HL-60 (cell line): ENCODE results near the gene FARSA.
"Not testable (repeated sequence)": the region's sequence is repeated elsewhere in the genome, so short reads cannot be mapped to it uniquely, and the experiment has no call there.

Experiments
- DNase-seq, 2 experiments: peaks; one replicate each; pipeline ENCODE4 v3.0.0-alpha.2; 2010 to 2020; ENCODE audit warnings: low read depth in 1 of 2, low spot score in 1 of 2
- H3K27ac ChIP-seq: fragments of 250-450 bp; sonication (Bioruptor Pico); replicated peaks from 2 replicates; pipeline ENCODE4 v1.5.1; 2020; ENCODE audit warnings: mild to moderate bottlenecking, moderate library complexity
- H3K27me3 ChIP-seq: fragments of 250-450 bp; sonication (Bioruptor Pico); 2 replicates; pipeline ENCODE4 v1.5.1; 2021; ENCODE audit warnings: mild to moderate bottlenecking, moderate library complexity; ENCODE audit not compliant: insufficient read depth, poor library complexity, severe bottlenecking
- H3K4me3 ChIP-seq: replicated peaks from 2 replicates; pipeline ENCODE4 v1.5.1; 2011; ENCODE audit warnings: mild to moderate bottlenecking, control low read depth, low read length; ENCODE audit not compliant: insufficient read depth
- GABPA ChIP-seq: IDR thresholded peaks from 2 replicates; pipeline ENCODE4 v1.6.1; 2012; ENCODE audit warnings: low read depth
- POLR2AphosphoS5 ChIP-seq: IDR thresholded peaks from 2 replicates; pipeline ENCODE4 v1.6.1; 2012; ENCODE audit warnings: low read depth
- SPI1 ChIP-seq: IDR thresholded peaks from 2 replicates; pipeline ENCODE4 v1.6.1; 2012; ENCODE audit warnings: low read depth, mild to moderate bottlenecking, borderline replicate concordance
- TF ChIP-seq, protein P1 (sequence below): IDR thresholded peaks from one replicate; pipeline ENCODE4 v1.5.1; 2011; ENCODE audit warnings: low read length, control low read depth, inconsistent platforms; ENCODE audit not compliant: insufficient read depth
- TF ChIP-seq, protein P2 (sequence below): IDR thresholded peaks from 2 replicates; pipeline ENCODE4 v1.6.1; 2012; ENCODE audit warnings: low read depth; ENCODE audit not compliant: insufficient replicate concordance

Gene FARSA

DNA sequence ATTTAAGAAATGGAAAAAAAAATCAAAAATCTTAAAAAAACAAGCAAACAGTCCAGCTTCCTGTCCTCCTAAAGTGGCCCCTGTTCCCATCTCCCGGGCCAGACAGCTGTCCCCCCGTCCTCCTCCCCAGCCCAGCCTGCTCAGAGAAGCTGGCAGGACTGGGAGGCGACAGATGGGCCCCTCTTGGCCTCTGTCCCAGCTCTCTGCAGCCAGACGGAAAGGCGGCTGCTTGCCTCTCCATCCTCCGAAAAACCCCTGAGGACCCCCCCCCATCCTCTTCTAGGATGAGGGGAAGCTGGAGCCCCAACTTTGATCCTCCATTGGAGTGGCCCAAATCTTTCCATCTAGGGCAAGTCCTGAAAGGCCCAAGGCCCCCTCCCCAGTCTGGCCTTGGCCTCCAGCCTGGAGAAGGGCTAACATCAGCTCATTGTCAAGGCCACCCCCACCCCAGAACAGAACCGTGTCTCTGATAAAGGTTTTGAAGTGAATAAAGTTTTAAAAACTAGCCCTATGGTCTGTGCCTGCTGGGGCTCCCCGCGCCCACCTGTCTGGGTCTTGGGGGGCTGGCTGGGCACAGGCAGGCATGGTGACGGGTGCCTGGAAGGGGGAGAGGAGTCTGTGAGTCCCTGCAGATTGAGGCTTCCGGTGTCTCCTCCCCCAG is 19.8 kb upstream of the FARSA start:
- Histone ChIP-seq H3K27ac (peak overlapping the region; percentile 53), H3K4me3 (no peak overlapping the region), H3K27me3 (no peaks in the 10 kb centered on the region)
- TF ChIP-seq GABPA (no peak), POLR2AphosphoS5 (no peak), SPI1 (no peak)
- TF ChIP-seq, protein P1, sequence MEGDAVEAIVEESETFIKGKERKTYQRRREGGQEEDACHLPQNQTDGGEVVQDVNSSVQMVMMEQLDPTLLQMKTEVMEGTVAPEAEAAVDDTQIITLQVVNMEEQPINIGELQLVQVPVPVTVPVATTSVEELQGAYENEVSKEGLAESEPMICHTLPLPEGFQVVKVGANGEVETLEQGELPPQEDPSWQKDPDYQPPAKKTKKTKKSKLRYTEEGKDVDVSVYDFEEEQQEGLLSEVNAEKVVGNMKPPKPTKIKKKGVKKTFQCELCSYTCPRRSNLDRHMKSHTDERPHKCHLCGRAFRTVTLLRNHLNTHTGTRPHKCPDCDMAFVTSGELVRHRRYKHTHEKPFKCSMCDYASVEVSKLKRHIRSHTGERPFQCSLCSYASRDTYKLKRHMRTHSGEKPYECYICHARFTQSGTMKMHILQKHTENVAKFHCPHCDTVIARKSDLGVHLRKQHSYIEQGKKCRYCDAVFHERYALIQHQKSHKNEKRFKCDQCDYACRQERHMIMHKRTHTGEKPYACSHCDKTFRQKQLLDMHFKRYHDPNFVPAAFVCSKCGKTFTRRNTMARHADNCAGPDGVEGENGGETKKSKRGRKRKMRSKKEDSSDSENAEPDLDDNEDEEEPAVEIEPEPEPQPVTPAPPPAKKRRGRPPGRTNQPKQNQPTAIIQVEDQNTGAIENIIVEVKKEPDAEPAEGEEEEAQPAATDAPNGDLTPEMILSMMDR, result no peak
- TF ChIP-seq, protein P2, sequence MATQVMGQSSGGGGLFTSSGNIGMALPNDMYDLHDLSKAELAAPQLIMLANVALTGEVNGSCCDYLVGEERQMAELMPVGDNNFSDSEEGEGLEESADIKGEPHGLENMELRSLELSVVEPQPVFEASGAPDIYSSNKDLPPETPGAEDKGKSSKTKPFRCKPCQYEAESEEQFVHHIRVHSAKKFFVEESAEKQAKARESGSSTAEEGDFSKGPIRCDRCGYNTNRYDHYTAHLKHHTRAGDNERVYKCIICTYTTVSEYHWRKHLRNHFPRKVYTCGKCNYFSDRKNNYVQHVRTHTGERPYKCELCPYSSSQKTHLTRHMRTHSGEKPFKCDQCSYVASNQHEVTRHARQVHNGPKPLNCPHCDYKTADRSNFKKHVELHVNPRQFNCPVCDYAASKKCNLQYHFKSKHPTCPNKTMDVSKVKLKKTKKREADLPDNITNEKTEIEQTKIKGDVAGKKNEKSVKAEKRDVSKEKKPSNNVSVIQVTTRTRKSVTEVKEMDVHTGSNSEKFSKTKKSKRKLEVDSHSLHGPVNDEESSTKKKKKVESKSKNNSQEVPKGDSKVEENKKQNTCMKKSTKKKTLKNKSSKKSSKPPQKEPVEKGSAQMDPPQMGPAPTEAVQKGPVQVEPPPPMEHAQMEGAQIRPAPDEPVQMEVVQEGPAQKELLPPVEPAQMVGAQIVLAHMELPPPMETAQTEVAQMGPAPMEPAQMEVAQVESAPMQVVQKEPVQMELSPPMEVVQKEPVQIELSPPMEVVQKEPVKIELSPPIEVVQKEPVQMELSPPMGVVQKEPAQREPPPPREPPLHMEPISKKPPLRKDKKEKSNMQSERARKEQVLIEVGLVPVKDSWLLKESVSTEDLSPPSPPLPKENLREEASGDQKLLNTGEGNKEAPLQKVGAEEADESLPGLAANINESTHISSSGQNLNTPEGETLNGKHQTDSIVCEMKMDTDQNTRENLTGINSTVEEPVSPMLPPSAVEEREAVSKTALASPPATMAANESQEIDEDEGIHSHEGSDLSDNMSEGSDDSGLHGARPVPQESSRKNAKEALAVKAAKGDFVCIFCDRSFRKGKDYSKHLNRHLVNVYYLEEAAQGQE, result no peak
- DNase-seq, result no peak

DNA sequence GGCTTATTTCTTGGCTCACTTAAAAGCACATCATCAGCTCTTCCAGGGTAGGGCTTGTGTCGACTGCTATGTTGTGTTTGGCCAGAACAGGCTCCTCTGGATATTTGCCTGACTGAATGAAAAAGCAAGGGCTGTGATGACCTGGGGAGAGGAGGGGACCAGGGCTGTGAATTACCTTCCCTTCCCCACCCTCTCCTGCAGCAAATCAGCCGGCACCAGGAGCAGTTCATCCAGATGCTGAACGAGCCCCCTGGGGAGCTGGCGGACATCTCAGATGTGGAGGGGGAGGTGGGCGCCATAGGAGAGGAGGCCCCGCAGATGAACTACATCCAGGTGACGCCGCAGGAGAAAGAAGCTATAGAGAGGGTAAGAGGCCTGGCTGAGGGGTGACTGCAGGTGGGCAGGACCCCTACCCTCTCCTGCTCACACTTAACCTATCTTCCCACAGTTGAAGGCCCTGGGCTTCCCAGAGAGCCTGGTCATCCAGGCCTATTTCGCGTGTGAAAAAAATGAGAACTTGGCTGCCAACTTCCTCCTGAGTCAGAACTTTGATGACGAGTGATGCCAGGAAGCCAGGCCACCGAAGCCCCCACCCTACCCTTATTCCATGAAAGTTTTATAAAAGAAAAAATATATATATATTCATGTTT is 19.1 kb upstream of the FARSA start:
- Histone ChIP-seq H3K27me3 (no peaks in the 10 kb centered on the region), H3K4me3 (no peak overlapping the region), H3K27ac (peak overlapping the region; percentile 53)
- no peak for DNase-seq
- TF ChIP-seq SPI1 (peak; percentile 20; the same call in 1 of the 2 replicates), POLR2AphosphoS5 (peak; percentile 46), GABPA (no peak)
- TF ChIP-seq, protein P2, result no peak
- TF ChIP-seq, protein P1, result no peak

DNA sequence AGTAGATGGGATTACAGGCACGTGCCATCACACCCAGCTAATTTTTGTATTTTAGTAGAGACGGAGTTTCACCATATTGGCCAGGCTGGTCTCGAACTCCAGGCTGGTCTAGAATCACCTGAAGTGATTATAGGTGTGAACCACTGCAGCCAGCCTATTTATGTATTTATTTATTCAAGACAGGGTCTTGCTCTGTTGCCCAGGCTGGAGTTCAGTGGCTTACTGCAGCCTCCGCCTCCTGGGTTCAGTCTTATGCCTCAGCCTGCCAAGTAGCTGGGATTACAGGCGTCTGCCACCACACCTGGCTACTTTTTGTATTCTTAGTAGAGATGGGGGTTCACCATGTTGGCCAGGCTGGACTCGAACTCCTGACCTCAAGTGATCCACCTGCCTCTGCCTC is 18.5 kb upstream of the FARSA start:
- H3K4me3 ChIP-seq, H3K27me3 ChIP-seq, DNase-seq: not testable (repeated sequence)
- peak overlapping the region; percentile 53 for H3K27ac ChIP-seq

DNA sequence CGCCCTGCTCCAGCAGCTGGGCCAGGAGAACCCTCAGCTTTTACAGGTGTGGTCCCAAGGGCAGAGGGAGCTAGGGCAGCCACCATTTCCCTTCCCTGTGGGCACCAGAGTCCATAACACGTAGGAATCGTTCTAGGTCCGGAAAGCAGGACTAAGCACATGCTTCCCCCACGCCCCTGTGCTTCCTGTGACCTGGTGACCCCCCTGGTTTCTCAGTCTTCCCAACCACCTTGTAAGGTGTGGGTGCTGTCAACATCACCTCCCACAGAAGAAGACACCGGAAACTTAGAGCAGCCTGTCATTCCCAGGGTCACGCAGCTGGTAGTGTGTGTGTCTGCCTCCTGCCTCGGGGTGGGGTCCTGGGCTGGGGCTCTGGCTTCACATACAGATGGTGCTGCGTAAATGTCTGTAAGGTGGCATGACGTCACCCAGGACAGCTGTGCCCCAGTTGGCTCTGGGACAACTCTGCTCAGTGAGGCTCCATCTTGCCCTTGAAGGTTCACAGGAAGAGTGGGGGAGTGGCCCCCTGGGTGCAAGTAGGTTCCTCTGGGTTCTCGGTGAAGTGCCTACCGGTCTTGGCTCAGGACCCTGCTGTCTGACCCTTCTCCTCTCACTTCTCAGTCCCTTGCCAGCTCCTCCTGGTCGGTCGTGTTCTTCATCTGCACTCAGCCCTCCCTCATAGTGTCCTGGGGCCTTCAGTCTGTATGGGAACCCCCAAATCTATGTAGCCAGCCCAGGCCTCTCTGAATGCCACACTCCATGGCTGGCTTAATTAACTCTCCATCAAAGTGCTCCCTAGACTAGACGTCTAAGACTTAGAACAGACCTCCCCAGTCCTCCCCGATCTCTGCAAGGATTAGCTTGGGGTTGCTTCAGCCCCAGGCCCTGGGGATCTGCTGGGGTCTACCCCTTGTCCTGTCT is 16.1 kb upstream of the FARSA start:
- TF ChIP-seq, protein P2, result no peak
- no peak for TF ChIP-seq POLR2AphosphoS5
- TF ChIP-seq, protein P1, result no peak
- TF ChIP-seq GABPA, result no peak
- no peak for TF ChIP-seq SPI1
- Histone ChIP-seq H3K27me3 (no peaks in the 10 kb centered on the region), H3K4me3 (no peak overlapping the region), H3K27ac (peak overlapping the region; percentile 33)
- no peak for DNase-seq
